Esophagus (tissue), 2 donors: Measurements from ENCODE around the gene IDI1. TPM values are rescaled to one million over a fixed set of nuclear protein-coding genes. Genes with fewer than 3 reads are reported as not detected.

ENCODE experiments used
- H3K27ac ChIP-seq, 2 donors: one replicate each; pipeline ENCODE4 v1.5.1; 2013; ENCODE audit warnings: low read depth in 2 of 2, mild to moderate bottlenecking in 2 of 2, inconsistent platforms in 1 of 2, low read length in 1 of 2, moderate library complexity in 1 of 2
- H3K27me3 ChIP-seq, 2 donors: one replicate each; pipeline ENCODE4 v1.6.1; 2013; ENCODE audit warnings: low read length in 2 of 2, control low read depth in 1 of 2, mild to moderate bottlenecking in 1 of 2; ENCODE audit not compliant: insufficient read depth in 2 of 2, control insufficient read depth in 1 of 2
- H3K36me3 ChIP-seq, 2 donors: one replicate each; pipeline ENCODE4 v1.6.1; 2013; ENCODE audit warnings: low read length in 1 of 2; ENCODE audit not compliant: control insufficient read depth in 2 of 2, insufficient read depth in 2 of 2
- H3K4me1 ChIP-seq, 2 donors: one replicate each; pipeline ENCODE4 v1.6.1; 2013; ENCODE audit warnings: low read length in 1 of 2; ENCODE audit not compliant: control insufficient read depth in 2 of 2, insufficient read depth in 2 of 2
- H3K4me3 ChIP-seq, 2 donors: one replicate each; pipeline ENCODE4 v1.5.1; 2013; ENCODE audit warnings: low read length in 2 of 2, mild to moderate bottlenecking in 2 of 2, low read depth in 1 of 2, moderate library complexity in 1 of 2
- H3K9me3 ChIP-seq, 2 donors: one replicate each; pipeline ENCODE4 v1.6.1; 2013; ENCODE audit warnings: mild to moderate bottlenecking in 2 of 2, low read depth in 1 of 2, low read length in 1 of 2, moderate library complexity in 1 of 2; ENCODE audit not compliant: control insufficient read depth in 2 of 2, insufficient read depth in 1 of 2
- WGBS, 2 donors: extraction: QIAGEN DNeasy Blood & Tissue Kit; methylation state at CpG; one replicate each; pipeline ENCODE4 v1.1.7; 2013; 5-methylcytosine and 5-hydroxymethylcytosine counted together
- polyA plus RNA-seq, 2 donors: library from polyadenylated mRNA; stranded (reverse); fragments of 200-250 nt; gene quantifications; one replicate each; pipeline ENCODE4 v1.2.3, GENCODE V29; 2013
- donor health status: healthy with polysubstance abuse.
- donor health status: Bipolar disorder and iron deficiency.

The IDI1 gene
- polyA plus RNA-seq, 2 donors = 44.5 to 51.4 TPM

GRCh38 chr10:1064964-1065247 lies 16.0 kb upstream of the IDI1 start:
- H3K4me3 ChIP-seq = no peak overlapping the region
- H3K27me3 ChIP-seq = no peaks in the 10 kb centered on the region
- 88 to 92% methylated on average over 4 of the region's 4 CpGs for WGBS, 2 donors
- no peaks in the 10 kb centered on the region for H3K9me3 ChIP-seq
- H3K4me1 ChIP-seq = peaks cover 0 to 4% of the 10 kb centered on the region in 2 donors
- H3K27ac ChIP-seq = no peak overlapping the region
- H3K36me3 ChIP-seq = no peaks in the 10 kb centered on the region

- Histone ChIP-seq H3K4me3 (no peak overlapping the region), H3K4me1 (peaks cover 0 to 8% of the 10 kb centered on the region in 2 donors), H3K36me3 (no peaks in the 10 kb centered on the region), H3K27ac (no peak overlapping the region), H3K27me3 (no peaks in the 10 kb centered on the region), H3K9me3 (no peaks in the 10 kb centered on the region)
- WGBS, 2 donors = 78 to 79% methylated on average over 7 of the region's 7 CpGs
Measured at GRCh38 chr10:1063232-1063865, 14.4 kb upstream of the IDI1 start.

- WGBS, 2 donors = 88 to 90% methylated on average over 7 of the region's 7 CpGs
- H3K27me3 ChIP-seq = no peaks in the 10 kb centered on the region
- H3K27ac ChIP-seq = no peak overlapping the region
- H3K36me3 ChIP-seq = no peaks in the 10 kb centered on the region
- no peak overlapping the region for H3K4me3 ChIP-seq
- no peaks in the 10 kb centered on the region for H3K9me3 ChIP-seq
- H3K4me1 ChIP-seq = peaks cover 0 to 8% of the 10 kb centered on the region in 2 donors
Measured at GRCh38 chr10:1061930-1062774, 13.2 kb upstream of the IDI1 start.

GRCh38 chr10:1059902-1060301 lies 11.0 kb upstream of the IDI1 start:
- peaks cover under 1 to 8% of the 10 kb centered on the region in 2 donors for H3K4me1 ChIP-seq
- no peak overlapping the region for H3K4me3 ChIP-seq
- H3K9me3 ChIP-seq = no peaks in the 10 kb centered on the region
- H3K36me3 ChIP-seq = no peaks in the 10 kb centered on the region
- WGBS, 2 donors = 56 to 73% methylated on average over 8 of the region's 8 CpGs
- no peaks in the 10 kb centered on the region for H3K27me3 ChIP-seq
- peak overlapping the region; percentile 67 to 85 for H3K27ac ChIP-seq

- no peak overlapping the region for H3K27ac ChIP-seq
- peaks cover 0 to 3% of the 10 kb centered on the region in 2 donors for H3K36me3 ChIP-seq
- H3K27me3 ChIP-seq = no peaks in the 10 kb centered on the region
- peaks cover 3 to 8% of the 10 kb centered on the region in 2 donors for H3K4me1 ChIP-seq
- peak overlapping the region in 1 of 2 donors; percentile 94 for H3K4me3 ChIP-seq
- no peaks in the 10 kb centered on the region for H3K9me3 ChIP-seq
- whole genome bisulfite sequencing, 2 donors = 48 to 68% methylated on average over 7 of the region's 7 CpGs
Measured at GRCh38 chr10:1058017-1058416, 9.1 kb upstream of the IDI1 start.

GRCh38 chr10:1057106-1057657 lies 8.3 kb upstream of the IDI1 start:
- Histone ChIP-seq H3K27ac (peak overlapping the region; percentile 95 to 98), H3K27me3 (no peaks in the 10 kb centered on the region), H3K4me3 (peak overlapping the region; percentile 94 to 97), H3K9me3 (no peaks in the 10 kb centered on the region), H3K36me3 (peaks cover 0 to 3% of the 10 kb centered on the region in 2 donors), H3K4me1 (peaks cover 3 to 8% of the 10 kb centered on the region in 2 donors)
- 1 to 2% methylated on average over 26 of the region's 26 CpGs for WGBS, 2 donors

GRCh38 chr10:1056326-1057105 lies 7.6 kb upstream of the IDI1 start, which contains the start of gene WDR37:
Gene WDR37 (plus strand): TSS chr10:1056385. CDS start chr10:1072156, 15,771 bp downstream.
- Histone ChIP-seq H3K36me3 (peaks cover 0 to 3% of the 10 kb centered on the region in 2 donors), H3K27me3 (no peaks in the 10 kb centered on the region), H3K4me3 (peak within 1 kb of the TSS; percentile 94 to 97), H3K9me3 (no peaks in the 10 kb centered on the region), H3K27ac (peak within 1 kb of the TSS; percentile 95 to 98), H3K4me1 (peaks cover 3 to 8% of the 10 kb centered on the region in 2 donors)
- 0% methylated on average over 81 to 87 of the region's 87 CpGs for WGBS, 2 donors

GRCh38 chr10:1054684-1055083 lies 5.8 kb upstream of the IDI1 start:
- Histone ChIP-seq H3K4me3 (no peak overlapping the region), H3K36me3 (peaks cover 0 to 3% of the 10 kb centered on the region in 2 donors), H3K9me3 (no peaks in the 10 kb centered on the region), H3K4me1 (peaks cover 3 to 6% of the 10 kb centered on the region in 2 donors), H3K27me3 (no peaks in the 10 kb centered on the region), H3K27ac (peak overlapping the region; percentile 10 to 40)
- WGBS, 2 donors = 41 to 48% methylated on average over 6 of the region's 6 CpGs

GRCh38 chr10:1050554-1050953 lies 1.6 kb upstream of the IDI1 start:
- H3K4me1 ChIP-seq = peaks cover 3 to 8% of the 10 kb centered on the region in 2 donors
- WGBS, 2 donors = 51% methylated on average over 4 of the region's 4 CpGs
- H3K4me3 ChIP-seq = no peak overlapping the region

More at GRCh38 chr10:1050554-1050953, 1.6 kb upstream of the IDI1 start:
- Histone ChIP-seq H3K27ac (peak overlapping the region; percentile 42 to 86), H3K36me3 (peaks cover 0 to 3% of the 10 kb centered on the region in 2 donors), H3K9me3 (no peaks in the 10 kb centered on the region), H3K27me3 (no peaks in the 10 kb centered on the region)
